OCI-LY3 (cell line): ENCODE measurements around the gene GAK.

ENCODE experiments used
- EZH2phosphoT487 ChIP-seq: fragments of 200-600 bp; shearing (Covaris generic); IDR thresholded peaks from 2 replicates; pipeline ENCODE4 v1.6.1; 2018; ENCODE audit warnings: antibody characterized with exemption, mixed run types, low read depth
- TF ChIP-seq, protein P1 (sequence below): fragments of 200-600, 300-600 bp; sonication (generic); IDR thresholded peaks from 2 replicates; pipeline ENCODE4 v1.5.1; 2014; ENCODE audit warnings: antibody characterized with exemption, low read length, low read depth

DNA sequence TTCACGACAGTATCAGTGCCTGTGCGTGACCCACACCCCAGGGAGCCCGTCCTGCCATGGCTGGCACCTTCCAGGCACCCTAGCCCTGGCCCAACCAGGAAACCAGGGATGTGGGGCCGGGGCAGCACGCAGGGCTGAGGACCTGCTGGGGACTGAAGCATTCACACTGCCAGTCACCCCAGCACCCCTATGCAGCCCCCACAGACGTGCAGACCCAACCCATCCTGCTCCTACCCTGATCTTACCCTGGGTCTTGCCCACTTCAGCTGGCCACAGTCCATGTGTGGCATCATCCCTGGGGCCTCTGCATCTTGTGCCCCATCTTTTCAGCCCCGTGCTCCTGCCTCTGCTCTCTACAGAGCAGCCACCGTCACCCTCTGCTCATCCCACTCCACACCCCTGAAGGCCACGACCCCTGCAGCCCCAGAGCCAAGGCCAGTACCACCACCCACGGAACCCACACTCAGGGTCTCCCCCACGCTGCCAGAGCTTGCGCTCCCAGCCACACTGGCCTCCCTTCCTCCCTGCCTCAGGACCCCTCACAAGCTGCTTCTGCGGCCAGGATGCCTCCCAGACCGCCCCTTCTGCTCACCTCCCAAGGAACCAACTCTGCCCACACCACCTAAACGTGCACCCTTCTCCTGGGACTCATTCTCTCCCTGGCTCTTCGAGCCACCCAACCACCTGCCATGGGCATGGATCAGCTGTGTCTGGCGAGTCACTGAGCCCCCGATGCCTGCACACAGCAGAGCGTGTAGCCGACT, 25.6 kb downstream of the GAK start:
- TF ChIP-seq, protein P1, sequence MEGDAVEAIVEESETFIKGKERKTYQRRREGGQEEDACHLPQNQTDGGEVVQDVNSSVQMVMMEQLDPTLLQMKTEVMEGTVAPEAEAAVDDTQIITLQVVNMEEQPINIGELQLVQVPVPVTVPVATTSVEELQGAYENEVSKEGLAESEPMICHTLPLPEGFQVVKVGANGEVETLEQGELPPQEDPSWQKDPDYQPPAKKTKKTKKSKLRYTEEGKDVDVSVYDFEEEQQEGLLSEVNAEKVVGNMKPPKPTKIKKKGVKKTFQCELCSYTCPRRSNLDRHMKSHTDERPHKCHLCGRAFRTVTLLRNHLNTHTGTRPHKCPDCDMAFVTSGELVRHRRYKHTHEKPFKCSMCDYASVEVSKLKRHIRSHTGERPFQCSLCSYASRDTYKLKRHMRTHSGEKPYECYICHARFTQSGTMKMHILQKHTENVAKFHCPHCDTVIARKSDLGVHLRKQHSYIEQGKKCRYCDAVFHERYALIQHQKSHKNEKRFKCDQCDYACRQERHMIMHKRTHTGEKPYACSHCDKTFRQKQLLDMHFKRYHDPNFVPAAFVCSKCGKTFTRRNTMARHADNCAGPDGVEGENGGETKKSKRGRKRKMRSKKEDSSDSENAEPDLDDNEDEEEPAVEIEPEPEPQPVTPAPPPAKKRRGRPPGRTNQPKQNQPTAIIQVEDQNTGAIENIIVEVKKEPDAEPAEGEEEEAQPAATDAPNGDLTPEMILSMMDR: no peak
- TF ChIP-seq EZH2phosphoT487: no peak
